HL-60 (cell line): Measurements from ENCODE around the gene SUN1.

Experiments
- CTCF ChIP-seq: IDR thresholded peaks from one replicate; pipeline ENCODE4 v1.5.1; 2011; ENCODE audit warnings: low read length, control low read depth, inconsistent platforms; ENCODE audit not compliant: insufficient read depth
- GABPA ChIP-seq: IDR thresholded peaks from 2 replicates; pipeline ENCODE4 v1.6.1; 2012; ENCODE audit warnings: low read depth
- POLR2AphosphoS5 ChIP-seq: IDR thresholded peaks from 2 replicates; pipeline ENCODE4 v1.6.1; 2012; ENCODE audit warnings: low read depth
- REST ChIP-seq: IDR thresholded peaks from 2 replicates; pipeline ENCODE4 v1.6.1; 2012; ENCODE audit warnings: low read depth; ENCODE audit not compliant: insufficient replicate concordance
- SPI1 ChIP-seq: IDR thresholded peaks from 2 replicates; pipeline ENCODE4 v1.6.1; 2012; ENCODE audit warnings: low read depth, mild to moderate bottlenecking, borderline replicate concordance

GRCh38 chr7:922334-923107 lies 90.2 kb downstream of the SUN1 start:
- TF ChIP-seq CTCF (no peak), POLR2AphosphoS5 (no peak), REST (no peak), GABPA (no peak), SPI1 (no peak)
